Astrocyte (in vitro differentiated cells and primary cell): ENCODE data around the gene SGTA.

Experiments
- EZH2 ChIP-seq: IDR thresholded peaks from 2 replicates; pipeline ENCODE4 v1.6.1; 2012; ENCODE audit warnings: mild to moderate bottlenecking, low read length, inconsistent platforms; ENCODE audit not compliant: insufficient read depth
- TF ChIP-seq, protein P1 (sequence below): IDR thresholded peaks from 2 replicates; pipeline ENCODE4 v1.5.1; 2011; ENCODE audit warnings: low read depth, mild to moderate bottlenecking, inconsistent platforms, low read length, moderate library complexity; ENCODE audit not compliant: insufficient read depth

DNA sequence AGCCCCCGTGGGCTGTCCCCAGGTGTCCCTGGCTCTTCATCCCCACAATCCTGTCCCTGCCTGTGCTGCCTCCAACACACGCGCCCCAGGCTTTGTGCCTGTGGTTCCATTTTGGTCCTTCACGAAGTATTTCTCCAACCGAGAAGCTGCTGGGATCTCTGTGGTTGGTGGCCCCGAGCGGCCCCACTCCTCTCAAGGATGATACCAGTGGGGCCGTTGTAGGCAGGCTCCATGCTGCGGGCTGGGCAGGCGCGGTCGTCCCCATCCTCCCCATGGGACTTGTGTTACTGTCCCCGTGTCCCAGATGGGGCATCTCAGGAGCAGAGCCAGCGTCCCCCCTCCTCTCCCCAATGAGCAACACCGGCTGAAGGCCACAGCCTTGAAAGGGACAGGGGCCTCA lies 32.9 kb upstream of the SGTA start:
- TF ChIP-seq, protein P1, sequence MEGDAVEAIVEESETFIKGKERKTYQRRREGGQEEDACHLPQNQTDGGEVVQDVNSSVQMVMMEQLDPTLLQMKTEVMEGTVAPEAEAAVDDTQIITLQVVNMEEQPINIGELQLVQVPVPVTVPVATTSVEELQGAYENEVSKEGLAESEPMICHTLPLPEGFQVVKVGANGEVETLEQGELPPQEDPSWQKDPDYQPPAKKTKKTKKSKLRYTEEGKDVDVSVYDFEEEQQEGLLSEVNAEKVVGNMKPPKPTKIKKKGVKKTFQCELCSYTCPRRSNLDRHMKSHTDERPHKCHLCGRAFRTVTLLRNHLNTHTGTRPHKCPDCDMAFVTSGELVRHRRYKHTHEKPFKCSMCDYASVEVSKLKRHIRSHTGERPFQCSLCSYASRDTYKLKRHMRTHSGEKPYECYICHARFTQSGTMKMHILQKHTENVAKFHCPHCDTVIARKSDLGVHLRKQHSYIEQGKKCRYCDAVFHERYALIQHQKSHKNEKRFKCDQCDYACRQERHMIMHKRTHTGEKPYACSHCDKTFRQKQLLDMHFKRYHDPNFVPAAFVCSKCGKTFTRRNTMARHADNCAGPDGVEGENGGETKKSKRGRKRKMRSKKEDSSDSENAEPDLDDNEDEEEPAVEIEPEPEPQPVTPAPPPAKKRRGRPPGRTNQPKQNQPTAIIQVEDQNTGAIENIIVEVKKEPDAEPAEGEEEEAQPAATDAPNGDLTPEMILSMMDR, result no peak
- TF ChIP-seq EZH2, result no peak
